Dendritic cell treated with granulocyte-macrophage colony-stimulating factor and Interleukin-4, amounts not matched to agents 40 ng/mL and 50 ng/mL, for 4 days (primary cell): ENCODE data around the gene R3HCC1L.

Experiments
- H3K27ac Mint-ChIP-seq: one replicate; pipeline ENCODE4 v1.8.0; 2022; ENCODE audit warnings: mild to moderate bottlenecking, mixed read lengths
- H3K27me3 Mint-ChIP-seq: one replicate; pipeline ENCODE4 v1.8.0; 2022; ENCODE audit warnings: mild to moderate bottlenecking, mixed read lengths
- H3K36me3 Mint-ChIP-seq: one replicate; pipeline ENCODE4 v1.8.0; 2022; ENCODE audit warnings: low read depth, mixed read lengths
- H3K4me1 Mint-ChIP-seq: one replicate; pipeline ENCODE4 v1.8.0; 2022; ENCODE audit warnings: low read depth, mixed read lengths
- H3K4me3 Mint-ChIP-seq: one replicate; pipeline ENCODE4 v1.8.0; 2022; ENCODE audit warnings: mild to moderate bottlenecking, moderate library complexity, mixed read lengths
- H3K9me3 Mint-ChIP-seq: one replicate; pipeline ENCODE4 v1.8.0; 2022; ENCODE audit warnings: mixed read lengths
- intact Hi-C: fragments of 100-400 bp; cut with micrococcal nuclease; formaldehyde crosslinking; loops from one replicate; pipeline ENCODE4 v1.15.0; 2022

R3HCC1L gene

DNA sequence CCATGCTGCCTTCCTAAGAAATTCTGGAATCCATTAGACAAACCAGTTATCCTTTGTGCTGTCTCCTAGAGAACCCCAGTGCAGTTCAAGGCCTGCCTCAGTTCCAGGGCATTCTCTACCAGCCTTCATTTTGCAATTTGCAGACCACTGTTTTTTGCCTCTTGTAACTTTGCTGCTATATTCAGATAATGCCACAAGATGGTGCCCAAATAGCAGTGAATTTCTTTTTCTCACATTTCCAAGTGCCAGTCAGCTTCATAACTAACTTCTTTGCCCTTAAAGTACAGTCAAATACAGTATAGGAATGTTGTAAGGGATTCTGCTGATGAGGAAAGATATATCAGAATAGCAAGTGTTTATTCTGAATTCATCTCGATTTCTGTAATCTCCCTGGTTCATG is 108.4 kb downstream of the R3HCC1L start:
- Mint-ChIP-seq H3K36me3 (peaks cover 86% of the 10 kb centered on the region), H3K4me3 (no peak overlapping the region), H3K27me3 (no peaks in the 10 kb centered on the region), H3K9me3 (no peaks in the 10 kb centered on the region), H3K4me1 (no peaks in the 10 kb centered on the region), H3K27ac (no peak overlapping the region)
- intact Hi-C loops = no loop called here

DNA sequence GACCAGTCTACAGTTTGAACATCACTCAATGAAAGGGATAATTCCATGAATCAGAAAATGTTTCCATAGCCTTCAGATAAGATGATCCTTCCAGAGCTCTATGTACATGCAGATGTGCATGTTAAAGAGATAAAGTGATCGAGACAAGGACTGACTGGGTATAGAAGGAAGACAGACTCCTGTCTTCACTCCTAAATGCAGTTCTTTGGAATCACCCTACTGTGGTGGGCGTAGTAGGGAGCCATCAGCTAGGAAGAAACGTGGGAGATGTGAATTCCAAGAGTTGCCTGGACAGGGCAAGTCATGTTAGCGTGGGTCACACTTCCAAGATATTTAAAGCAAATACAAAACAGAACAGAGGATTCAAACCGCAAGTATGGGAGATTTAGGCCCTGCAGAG is 109.7 kb downstream of the R3HCC1L start:
- H3K27me3 Mint-ChIP-seq = no peaks in the 10 kb centered on the region
- no peak overlapping the region for H3K4me3 Mint-ChIP-seq
- intact Hi-C loops = no loop called here
- H3K9me3 Mint-ChIP-seq = no peaks in the 10 kb centered on the region
- no peak overlapping the region for H3K27ac Mint-ChIP-seq
- no peaks in the 10 kb centered on the region for H3K4me1 Mint-ChIP-seq
- H3K36me3 Mint-ChIP-seq = peaks cover 96% of the 10 kb centered on the region

DNA sequence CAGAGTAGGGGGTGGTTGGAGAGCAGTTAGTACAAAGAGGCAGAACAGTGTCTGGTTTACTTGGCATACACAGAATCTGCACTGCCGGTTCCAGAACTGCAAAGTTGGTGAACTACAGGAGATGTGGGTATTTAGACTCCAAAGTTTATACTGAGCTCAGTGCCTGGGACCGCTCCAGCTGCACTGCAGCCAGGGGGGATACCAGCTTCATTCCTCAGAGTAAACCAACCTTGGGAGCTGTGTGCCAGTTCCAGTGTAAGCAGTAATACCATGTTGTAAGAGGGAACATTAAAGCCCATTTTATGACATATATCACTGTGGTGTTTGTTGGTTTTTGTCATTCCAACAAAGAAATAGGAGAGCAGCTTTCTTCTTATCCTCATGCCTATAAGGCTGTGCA is 110.1 kb downstream of the R3HCC1L start:
- intact Hi-C loops = no loop called here
- peaks cover 96% of the 10 kb centered on the region for H3K36me3 Mint-ChIP-seq
- H3K4me1 Mint-ChIP-seq = no peaks in the 10 kb centered on the region
- no peak overlapping the region for H3K27ac Mint-ChIP-seq
- H3K9me3 Mint-ChIP-seq = no peaks in the 10 kb centered on the region
- no peak overlapping the region for H3K4me3 Mint-ChIP-seq
- no peaks in the 10 kb centered on the region for H3K27me3 Mint-ChIP-seq

DNA sequence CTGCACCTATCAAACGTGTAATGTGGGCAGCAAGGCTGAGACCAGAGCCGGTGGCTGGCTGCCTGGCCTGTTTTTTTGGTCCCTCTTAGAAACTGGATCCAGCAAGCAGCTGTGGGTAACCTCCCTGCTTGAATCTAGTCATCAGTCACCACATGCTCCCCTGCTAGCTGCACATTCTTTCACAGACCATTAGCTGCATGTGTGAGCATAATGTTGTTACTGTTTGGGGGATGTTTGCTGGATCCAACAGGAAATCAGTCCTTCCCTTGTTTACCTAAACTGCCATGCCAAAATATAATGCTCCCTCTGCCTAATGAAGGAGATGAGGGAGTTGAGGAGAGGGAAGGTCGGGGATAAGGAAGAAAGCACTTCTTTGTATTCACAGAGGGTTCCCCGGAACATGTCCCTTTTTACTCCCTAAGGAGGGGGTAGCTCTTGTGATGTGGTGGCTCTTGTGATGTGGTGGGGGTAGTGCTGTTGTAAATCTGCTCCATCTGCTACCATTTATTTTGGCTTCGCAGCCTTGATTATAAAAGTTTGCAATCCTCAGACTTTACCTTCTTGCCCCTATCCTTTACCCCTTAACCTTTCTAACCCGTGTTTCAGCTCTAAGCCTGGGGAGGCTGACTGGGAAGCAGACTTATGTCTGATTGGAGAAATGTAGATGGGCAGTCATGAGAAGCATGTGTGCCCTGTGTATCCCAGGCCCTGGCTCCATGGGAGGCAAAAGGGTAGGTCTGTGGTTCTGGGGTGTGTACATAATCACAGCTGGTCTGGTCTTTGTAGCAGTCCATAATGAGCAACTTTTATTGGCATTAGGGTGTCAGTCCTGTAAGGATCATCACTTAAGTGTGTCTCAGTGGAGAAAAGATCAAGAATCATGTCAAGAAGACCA is 112.7 kb downstream of the R3HCC1L start:
- H3K27ac Mint-ChIP-seq = no peak overlapping the region

DNA sequence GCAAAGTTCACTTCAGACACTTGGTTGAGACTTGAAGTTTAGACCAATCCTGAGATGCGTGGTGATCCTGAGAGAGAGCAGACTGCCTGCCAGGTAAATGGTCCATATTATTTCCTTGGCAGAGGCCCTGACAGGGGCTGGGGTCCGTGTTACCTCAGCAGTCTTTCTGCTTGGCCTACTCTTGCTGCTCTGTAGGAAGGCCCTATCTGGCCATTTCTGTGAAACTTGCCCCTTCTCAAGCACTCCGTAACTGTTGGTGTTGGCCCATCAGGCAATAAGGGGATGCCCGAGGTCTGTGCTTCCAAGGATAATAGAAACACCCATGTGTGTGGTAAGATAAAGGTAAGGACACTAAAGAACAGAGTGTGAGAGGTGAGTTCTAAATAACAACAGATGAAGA is 113.6 kb downstream of the R3HCC1L start:
- intact Hi-C loops = no loop called here
- H3K36me3 Mint-ChIP-seq = peaks cover 93% of the 10 kb centered on the region
- no peaks in the 10 kb centered on the region for H3K4me1 Mint-ChIP-seq
- no peaks in the 10 kb centered on the region for H3K27me3 Mint-ChIP-seq
- H3K27ac Mint-ChIP-seq = no peak overlapping the region
- H3K9me3 Mint-ChIP-seq = no peaks in the 10 kb centered on the region
- no peak overlapping the region for H3K4me3 Mint-ChIP-seq

More for the DNA sequence above, 112.7 kb downstream of the R3HCC1L start:
- H3K9me3 Mint-ChIP-seq = no peaks in the 10 kb centered on the region
- H3K27me3 Mint-ChIP-seq = no peaks in the 10 kb centered on the region
- H3K36me3 Mint-ChIP-seq = peaks cover 97% of the 10 kb centered on the region
- intact Hi-C loops = no loop called here
- no peak overlapping the region for H3K4me3 Mint-ChIP-seq
- no peaks in the 10 kb centered on the region for H3K4me1 Mint-ChIP-seq

DNA sequence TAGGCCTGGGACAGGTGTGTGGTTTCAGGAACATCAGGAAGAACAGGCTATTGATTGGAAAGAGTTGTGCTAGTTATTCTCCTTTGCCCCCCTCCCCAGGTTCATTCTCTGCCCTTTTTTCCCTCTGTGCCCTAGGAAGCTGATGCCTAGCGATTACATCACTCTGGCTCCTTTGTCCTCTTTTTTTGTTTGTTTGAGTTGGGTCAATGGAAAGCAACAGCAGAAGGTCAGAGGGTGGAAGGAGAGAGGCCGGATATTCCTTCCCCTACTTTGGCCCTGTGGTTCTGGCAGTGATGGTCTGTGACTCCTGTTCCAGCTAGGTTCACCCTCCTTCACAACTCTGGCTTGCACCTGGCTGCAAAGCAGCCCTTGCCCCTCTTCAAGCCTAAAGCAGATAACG is 114.7 kb downstream of the R3HCC1L start:
- Mint-ChIP-seq H3K9me3 (no peaks in the 10 kb centered on the region), H3K27me3 (no peaks in the 10 kb centered on the region), H3K4me1 (no peaks in the 10 kb centered on the region), H3K27ac (no peak overlapping the region), H3K36me3 (peaks cover 85% of the 10 kb centered on the region), H3K4me3 (no peak overlapping the region)
- intact Hi-C loops = no loop called here

DNA sequence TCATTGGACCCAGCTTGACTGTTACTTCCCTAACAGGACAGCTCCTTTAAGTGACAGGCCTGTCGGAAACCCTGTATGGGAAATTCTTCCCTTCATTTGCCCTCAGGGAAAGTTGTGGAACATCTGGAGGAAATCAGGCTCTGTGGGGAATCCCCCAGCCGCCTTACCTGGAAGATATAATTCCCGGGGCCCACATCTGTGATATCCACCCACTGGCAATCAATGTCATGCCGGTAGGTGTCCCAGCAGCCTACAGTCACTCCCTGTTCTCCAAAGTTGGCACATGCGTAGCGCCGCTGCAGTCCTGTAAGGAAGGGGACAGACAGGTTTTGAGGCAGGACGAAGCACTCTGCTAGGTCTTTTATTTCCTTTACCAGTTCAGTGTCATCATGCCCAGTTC is 116.9 kb downstream of the R3HCC1L start:
- intact Hi-C loops = no loop called here

DNA sequence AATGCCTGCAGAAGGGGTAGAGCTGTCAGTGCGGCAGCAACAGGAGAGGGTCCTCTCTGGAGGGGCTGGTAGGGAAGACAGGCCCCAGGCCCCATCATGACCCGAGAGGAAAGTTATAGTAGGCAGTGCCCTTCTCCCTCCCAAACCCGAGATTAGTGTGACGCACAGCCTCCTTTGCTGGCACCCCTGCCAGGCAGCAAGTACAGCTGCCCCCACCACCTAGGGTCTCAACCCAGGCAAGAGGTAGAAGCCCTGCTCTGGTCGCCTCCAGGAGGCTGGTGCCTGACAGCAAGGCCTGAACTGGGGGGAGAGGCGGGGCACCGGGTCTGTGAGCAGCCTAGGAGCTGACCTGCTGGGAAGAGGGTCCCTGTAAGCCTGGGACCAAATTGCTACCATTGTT is 118.0 kb downstream of the R3HCC1L start:
- no peaks in the 10 kb centered on the region for H3K4me1 Mint-ChIP-seq
- H3K27me3 Mint-ChIP-seq = no peaks in the 10 kb centered on the region
- intact Hi-C loops = no loop called here
- H3K9me3 Mint-ChIP-seq = no peaks in the 10 kb centered on the region
- H3K27ac Mint-ChIP-seq = no peak overlapping the region
- H3K4me3 Mint-ChIP-seq = no peak overlapping the region
- H3K36me3 Mint-ChIP-seq = peaks cover 75% of the 10 kb centered on the region

More for the DNA sequence above, 116.9 kb downstream of the R3HCC1L start:
- Mint-ChIP-seq H3K27me3 (no peaks in the 10 kb centered on the region), H3K27ac (no peak overlapping the region), H3K36me3 (peaks cover 75% of the 10 kb centered on the region), H3K4me1 (no peaks in the 10 kb centered on the region), H3K4me3 (no peak overlapping the region), H3K9me3 (no peaks in the 10 kb centered on the region)

DNA sequence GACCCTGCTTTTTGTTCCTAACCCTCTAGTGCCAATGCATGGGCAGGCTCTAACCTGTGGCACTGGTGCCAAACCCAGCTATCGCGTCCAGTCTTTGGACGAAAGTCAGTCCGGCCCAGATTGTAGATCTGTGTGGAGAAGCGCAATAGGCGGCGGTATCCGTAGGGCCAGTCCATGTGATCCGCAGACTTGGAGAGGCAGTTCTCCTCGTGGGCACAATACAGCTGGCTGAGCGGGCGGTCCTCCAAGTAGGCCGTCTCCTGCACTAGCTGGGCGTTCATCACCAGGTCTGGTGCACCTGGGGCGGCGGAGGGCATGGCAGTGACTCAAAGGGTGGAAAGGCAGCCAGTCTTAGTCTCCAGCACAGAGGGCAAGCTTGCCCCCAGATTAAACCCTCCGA is 119.0 kb downstream of the R3HCC1L start:
- no peaks in the 10 kb centered on the region for H3K4me1 Mint-ChIP-seq
- intact Hi-C loops = no loop called here
- no peaks in the 10 kb centered on the region for H3K9me3 Mint-ChIP-seq
- H3K4me3 Mint-ChIP-seq = no peak overlapping the region
- no peak overlapping the region for H3K27ac Mint-ChIP-seq
- no peaks in the 10 kb centered on the region for H3K27me3 Mint-ChIP-seq
- H3K36me3 Mint-ChIP-seq = peaks cover 74% of the 10 kb centered on the region

DNA sequence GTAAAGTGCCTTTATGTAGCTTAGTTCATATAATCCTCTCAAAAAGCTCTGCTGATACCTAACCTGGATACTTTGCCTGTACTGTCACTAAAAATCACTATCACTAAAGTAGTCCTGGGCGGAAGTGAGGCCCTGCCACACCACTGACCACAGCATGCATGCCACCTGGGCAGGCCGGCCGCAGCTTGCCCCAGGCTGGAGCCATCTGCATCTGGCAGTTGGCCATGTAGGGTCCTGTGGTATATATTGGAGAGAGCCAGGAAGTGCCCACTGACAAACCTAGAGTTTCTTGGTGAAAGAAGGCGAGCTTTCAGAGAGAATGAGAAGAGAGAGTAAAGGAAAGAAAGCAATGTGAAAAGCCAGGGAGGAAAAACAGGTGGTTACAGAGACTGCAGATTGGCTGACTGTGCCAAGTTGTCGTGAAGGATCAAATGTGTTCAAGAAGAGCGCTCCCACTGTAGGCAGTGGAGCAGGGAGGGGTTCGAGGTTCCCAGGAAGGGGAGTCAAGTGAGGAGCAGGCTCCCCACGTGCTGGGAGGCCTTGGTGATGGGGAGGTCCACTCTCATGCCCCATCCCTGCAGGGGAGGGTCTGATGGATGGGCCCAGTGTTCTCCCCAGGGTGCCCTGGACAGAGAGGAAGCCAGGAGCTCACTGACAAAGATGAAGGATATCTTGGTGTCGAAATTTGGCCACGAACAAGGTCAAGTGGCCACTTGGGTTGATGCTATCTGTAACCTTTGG is 119.9 kb downstream of the R3HCC1L start:
- H3K4me3 Mint-ChIP-seq = no peak overlapping the region
- intact Hi-C loops = no loop called here
- no peak overlapping the region for H3K27ac Mint-ChIP-seq

DNA sequence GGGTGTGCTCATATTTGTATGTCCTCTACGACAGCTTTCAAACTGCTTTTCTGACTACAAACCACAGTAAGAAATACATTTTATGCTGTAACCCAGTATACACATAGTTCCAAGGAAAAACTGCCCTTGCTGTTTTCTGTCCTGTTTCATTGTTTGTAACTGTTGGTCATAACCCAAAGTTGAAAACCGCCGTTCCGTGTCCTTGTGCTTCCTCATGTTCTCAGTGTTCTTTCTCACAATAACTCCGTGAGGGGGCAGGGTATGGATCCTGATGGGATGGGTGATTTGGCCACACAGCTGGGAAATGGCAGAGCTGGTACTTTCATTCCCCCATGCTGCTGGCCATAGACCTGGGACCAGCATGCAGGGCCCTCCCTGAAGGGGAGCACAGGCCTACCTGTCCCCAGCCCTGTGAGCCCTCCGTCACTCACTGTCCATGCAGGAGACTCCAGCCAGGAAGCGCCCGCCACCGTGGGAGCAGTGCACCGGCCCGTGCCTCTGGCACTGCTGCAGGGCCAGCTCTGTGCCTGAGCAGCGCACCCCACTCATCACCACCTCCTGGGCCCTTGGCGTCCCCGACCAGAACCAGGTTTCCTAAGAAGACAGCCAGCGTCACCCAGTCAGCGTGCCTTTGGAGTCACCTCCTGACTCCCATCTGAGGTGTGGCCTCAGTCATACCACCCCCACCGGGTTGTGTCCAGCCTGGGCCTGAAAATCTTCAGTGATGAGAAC is 120.9 kb downstream of the R3HCC1L start:
- H3K4me3 Mint-ChIP-seq = no peak overlapping the region
- H3K4me1 Mint-ChIP-seq = peaks cover 17% of the 10 kb centered on the region
- no peaks in the 10 kb centered on the region for H3K9me3 Mint-ChIP-seq
- H3K27ac Mint-ChIP-seq = no peak overlapping the region
- H3K36me3 Mint-ChIP-seq = peaks cover 56% of the 10 kb centered on the region
- intact Hi-C loops = no loop called here
- H3K27me3 Mint-ChIP-seq = no peaks in the 10 kb centered on the region

More for the DNA sequence above, 119.9 kb downstream of the R3HCC1L start:
- Mint-ChIP-seq H3K4me1 (peaks cover 8% of the 10 kb centered on the region), H3K9me3 (no peaks in the 10 kb centered on the region), H3K36me3 (peaks cover 65% of the 10 kb centered on the region), H3K27me3 (no peaks in the 10 kb centered on the region)

DNA sequence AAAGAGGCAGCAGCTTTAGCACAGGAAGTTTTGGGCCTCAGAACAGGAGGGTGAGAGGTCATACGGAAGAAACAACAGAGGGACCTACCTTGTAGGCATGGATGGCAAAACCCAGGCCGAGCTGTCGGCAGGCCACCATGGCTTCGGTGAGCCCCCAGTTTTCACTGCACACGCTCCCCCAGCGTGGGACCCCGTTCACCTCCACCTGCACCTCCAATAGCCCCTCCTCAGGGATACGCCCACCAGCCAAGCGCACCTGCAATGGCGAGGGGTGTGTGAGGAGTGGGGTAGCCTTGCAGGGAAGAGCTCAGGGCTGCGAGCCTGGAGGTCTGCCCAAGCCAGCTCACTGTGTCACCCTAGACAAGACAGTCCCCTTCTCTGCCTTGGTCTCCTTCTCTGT is 122.2 kb downstream of the R3HCC1L start:
- Mint-ChIP-seq H3K27ac (no peak overlapping the region), H3K36me3 (peaks cover 50% of the 10 kb centered on the region)

DNA sequence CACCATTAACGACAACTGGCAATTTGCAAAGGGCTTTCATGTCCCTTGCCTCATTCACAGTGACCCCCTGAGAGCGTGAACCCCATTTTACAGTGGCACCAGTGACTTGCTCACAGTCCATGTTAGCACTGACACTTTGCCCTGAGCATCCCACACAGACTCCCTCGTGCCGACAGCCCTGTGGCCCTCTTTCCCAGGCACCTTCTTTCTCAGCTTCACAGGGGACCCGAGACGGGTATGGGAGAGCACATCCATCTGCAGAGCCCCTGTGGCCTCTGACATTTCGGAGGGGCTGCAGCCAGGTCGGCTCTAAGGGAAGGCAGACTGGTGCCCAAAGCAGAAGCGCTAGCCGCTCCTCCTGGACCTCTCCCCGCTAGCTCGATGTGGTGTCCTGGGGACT is 122.7 kb downstream of the R3HCC1L start:
- no peak overlapping the region for H3K4me3 Mint-ChIP-seq
- H3K27me3 Mint-ChIP-seq = no peaks in the 10 kb centered on the region
- intact Hi-C loops = no loop called here
- peaks cover 24% of the 10 kb centered on the region for H3K4me1 Mint-ChIP-seq
- H3K27ac Mint-ChIP-seq = no peak overlapping the region
- peaks cover 45% of the 10 kb centered on the region for H3K36me3 Mint-ChIP-seq
- H3K9me3 Mint-ChIP-seq = no peaks in the 10 kb centered on the region

More for the DNA sequence above, 122.2 kb downstream of the R3HCC1L start:
- Mint-ChIP-seq H3K4me3 (no peak overlapping the region), H3K9me3 (no peaks in the 10 kb centered on the region), H3K27me3 (no peaks in the 10 kb centered on the region), H3K4me1 (peaks cover 24% of the 10 kb centered on the region)
- intact Hi-C loops = no loop called here

DNA sequence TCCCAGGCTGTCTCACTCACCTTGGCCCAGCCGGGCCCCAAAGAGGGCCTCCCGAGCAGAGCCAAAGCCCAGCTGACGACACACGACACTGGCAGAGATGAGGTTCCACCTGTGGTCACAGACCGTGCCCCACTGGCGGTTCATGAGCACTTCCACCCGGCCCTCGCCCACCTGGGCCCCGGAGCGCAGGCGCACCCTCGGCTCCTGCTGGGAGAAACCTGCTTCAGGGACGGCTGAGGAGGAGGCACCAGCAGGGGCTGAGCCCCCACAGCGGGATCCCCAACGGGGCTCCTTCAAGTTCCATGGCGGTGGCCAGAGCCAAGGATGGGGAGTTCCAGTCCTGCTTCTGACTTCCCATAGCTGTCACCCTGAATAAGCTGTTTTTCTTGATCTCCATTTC is 123.5 kb downstream of the R3HCC1L start:
- H3K9me3 Mint-ChIP-seq = no peaks in the 10 kb centered on the region
- no peaks in the 10 kb centered on the region for H3K27me3 Mint-ChIP-seq
- no peak overlapping the region for H3K27ac Mint-ChIP-seq
- intact Hi-C loops = no loop called here
- H3K4me3 Mint-ChIP-seq = no peak overlapping the region
- H3K36me3 Mint-ChIP-seq = peaks cover 41% of the 10 kb centered on the region
- peaks cover 24% of the 10 kb centered on the region for H3K4me1 Mint-ChIP-seq
